ENCODE measurements around the gene ATG7. TPM values are rescaled to one million over a fixed set of nuclear protein-coding genes. Genes with fewer than 3 reads are reported as not detected.

Gene ATG7
- total RNA-seq, 1 donor from 2014 or later = 55.0 TPM

GRCh38 chr3:11312166-11312565 is 40.0 kb downstream of the ATG7 start:
- Histone ChIP-seq H3K4me1 (no peaks in the 10 kb centered on the region), H3K36me3 (peaks cover 0 to 56% of the 10 kb centered on the region in 2 donors), H3K27me3 (no peaks in the 10 kb centered on the region), H3K9me3 (no peaks in the 10 kb centered on the region), H3K4me3 (no peak overlapping the region), H3K27ac (no peak overlapping the region)
- DNase-seq (ENCODE audit: extremely low spot score in 2 of 2) = no peak
- TF ChIP-seq POLR2A (IDR thresholded peaks at IDR 0.05) = no peak
- TF ChIP-seq POLR2AphosphoS5 (IDR thresholded peaks at IDR 0.05; ENCODE audit: insufficient read depth in 1 of 2, low read depth in 1 of 2) = no peak
- no peak for TF ChIP-seq CTCF (IDR thresholded peaks at IDR 0.05)
- intact Hi-C loops (cut with DNase I) = no loop called here

GRCh38 chr3:11317300-11317699 is 45.1 kb downstream of the ATG7 start:
- intact Hi-C loops (cut with DNase I) = no loop called here
- TF ChIP-seq POLR2A (IDR thresholded peaks at IDR 0.05) = no peak
- no peak for TF ChIP-seq POLR2AphosphoS5 (IDR thresholded peaks at IDR 0.05; ENCODE audit: insufficient read depth in 1 of 2, low read depth in 1 of 2)
- no peak for TF ChIP-seq CTCF (IDR thresholded peaks at IDR 0.05)
- H3K4me3 ChIP-seq = no peak overlapping the region
- H3K9me3 ChIP-seq = no peaks in the 10 kb centered on the region
- H3K27me3 ChIP-seq = no peaks in the 10 kb centered on the region
- peaks cover 0 to 56% of the 10 kb centered on the region in 2 donors for H3K36me3 ChIP-seq
- no peak overlapping the region for H3K27ac ChIP-seq
- DNase-seq (ENCODE audit: extremely low spot score in 2 of 2) = no peak
- H3K4me1 ChIP-seq = no peaks in the 10 kb centered on the region

- H3K4me3 ChIP-seq = no peak overlapping the region
- H3K27me3 ChIP-seq = no peaks in the 10 kb centered on the region
- intact Hi-C loops (cut with DNase I) = no loop called here
- peak overlapping the region; percentile 54 for H3K27ac ChIP-seq
- no peaks in the 10 kb centered on the region for H3K9me3 ChIP-seq
- peaks cover 1 to 36% of the 10 kb centered on the region in 2 donors for H3K36me3 ChIP-seq
- no peak for DNase-seq (ENCODE audit: extremely low spot score in 2 of 2)
- TF ChIP-seq CTCF (IDR thresholded peaks at IDR 0.05) = no peak
- no peak for TF ChIP-seq POLR2AphosphoS5 (IDR thresholded peaks at IDR 0.05; ENCODE audit: insufficient read depth in 1 of 2, low read depth in 1 of 2)
- no peak for TF ChIP-seq POLR2A (IDR thresholded peaks at IDR 0.05)
- H3K4me1 ChIP-seq = peaks cover 9% of the 10 kb centered on the region
Observed at GRCh38 chr3:11322931-11323330, 50.7 kb downstream of the ATG7 start.

GRCh38 chr3:11323813-11324212 is 51.6 kb downstream of the ATG7 start:
- Histone ChIP-seq H3K27ac (peak overlapping the region; percentile 54), H3K27me3 (no peaks in the 10 kb centered on the region), H3K9me3 (no peaks in the 10 kb centered on the region), H3K4me1 (peaks cover 9% of the 10 kb centered on the region), H3K36me3 (peaks cover 4 to 28% of the 10 kb centered on the region in 2 donors), H3K4me3 (no peak overlapping the region)
- DNase-seq (ENCODE audit: extremely low spot score in 2 of 2) = no peak
- intact Hi-C loops (cut with DNase I) = no loop called here
- no peak for TF ChIP-seq POLR2AphosphoS5 (IDR thresholded peaks at IDR 0.05; ENCODE audit: insufficient read depth in 1 of 2, low read depth in 1 of 2)

- H3K27ac ChIP-seq = no peak overlapping the region
- no peak for DNase-seq (ENCODE audit: extremely low spot score in 2 of 2)
- intact Hi-C loops (cut with DNase I) = no loop called here
- TF ChIP-seq POLR2A (IDR thresholded peaks at IDR 0.05) (no peak), CTCF (IDR thresholded peaks at IDR 0.05) (no peak), POLR2AphosphoS5 (IDR thresholded peaks at IDR 0.05; ENCODE audit: insufficient read depth in 1 of 2, low read depth in 1 of 2) (no peak)
- H3K27me3 ChIP-seq = no peaks in the 10 kb centered on the region
- H3K4me3 ChIP-seq = no peak overlapping the region
- peaks cover 4 to 11% of the 10 kb centered on the region in 2 donors for H3K36me3 ChIP-seq
- peaks cover 9% of the 10 kb centered on the region for H3K4me1 ChIP-seq
- no peaks in the 10 kb centered on the region for H3K9me3 ChIP-seq
Observed at GRCh38 chr3:11327619-11328018, 55.4 kb downstream of the ATG7 start.

All from vagina (tissue), 2 donors.